NOMO-1 treated with DMSO at 0.1 percent for 48 hours (cell line): ENCODE results near the gene BCAS4.

Experiments used
- DNase-seq: peaks from one replicate; lab custom pipeline; 2025; ENCODE audit not compliant: unreplicated experiment; lab: John Stamatoyannopoulos, UW

Gene BCAS4

GRCh38 chr20:50821257-50821921, 26.5 kb downstream of the BCAS4 start:
- no peak for DNase-seq

- DNase-seq = peak; percentile 11
Measured at GRCh38 chr20:50821994-50822393, 27.1 kb downstream of the BCAS4 start.

GRCh38 chr20:50823319-50823718, 28.5 kb downstream of the BCAS4 start:
- no peak for DNase-seq

GRCh38 chr20:50824137-50824536, 29.3 kb downstream of the BCAS4 start:
- no peak for DNase-seq

- no peak for DNase-seq
Measured at GRCh38 chr20:50826121-50826520, 31.3 kb downstream of the BCAS4 start.

GRCh38 chr20:50828363-50829136, 33.7 kb downstream of the BCAS4 start:
- no peak for DNase-seq

GRCh38 chr20:50831622-50832021, 36.8 kb downstream of the BCAS4 start:
- no peak for DNase-seq

GRCh38 chr20:50834599-50835005, 39.7 kb downstream of the BCAS4 start:
- no peak for DNase-seq

- no peak for DNase-seq
Measured at GRCh38 chr20:50837532-50838321, 42.9 kb downstream of the BCAS4 start.

- DNase-seq = no peak
Measured at GRCh38 chr20:50838322-50838625, 43.4 kb downstream of the BCAS4 start.

- no peak for DNase-seq
Measured at GRCh38 chr20:50838707-50839385, 44.0 kb downstream of the BCAS4 start.

- no peak for DNase-seq
Measured at GRCh38 chr20:50842821-50843220, 48.0 kb downstream of the BCAS4 start.

GRCh38 chr20:50843331-50844276, 48.7 kb downstream of the BCAS4 start:
- no peak for DNase-seq

GRCh38 chr20:50844430-50845100, 49.7 kb downstream of the BCAS4 start:
- no peak for DNase-seq

- no peak for DNase-seq
Measured at GRCh38 chr20:50845566-50846215, 50.8 kb downstream of the BCAS4 start.

GRCh38 chr20:50848341-50848808, 53.5 kb downstream of the BCAS4 start:
- no peak for DNase-seq

- peak; percentile 45 for DNase-seq
Measured at GRCh38 chr20:50848846-50849673, 54.2 kb downstream of the BCAS4 start.

GRCh38 chr20:50850721-50851286, 55.9 kb downstream of the BCAS4 start:
- no peak for DNase-seq
